Colonic mucosa (tissue), 4 donors: ENCODE data around the gene EPN1. TPM values are rescaled to one million over a fixed set of nuclear protein-coding genes. Genes with fewer than 3 reads are reported as not detected.
A peak's percentile ranks its signal among the peaks of the same experiment; 100 is the strongest.

Experiments
- DNase-seq: peaks from one replicate; pipeline ENCODE4 v3.0.0-alpha.2; 2020
- H3K27ac ChIP-seq: fragments of 200-600 bp; one replicate; pipeline ENCODE4 v1.8.0; 2021
- H3K27me3 ChIP-seq: fragments of 200-600 bp; one replicate; pipeline ENCODE4 v1.8.0; 2021
- H3K36me3 ChIP-seq: fragments of 200-600 bp; one replicate; pipeline ENCODE4 v1.8.0; 2021
- H3K4me1 ChIP-seq: fragments of 200-600 bp; one replicate; pipeline ENCODE4 v1.8.0; 2021; ENCODE audit warnings: mild to moderate bottlenecking
- H3K4me3 ChIP-seq: fragments of 200-600 bp; one replicate; pipeline ENCODE4 v1.8.0; 2021
- H3K9ac ChIP-seq, 2 donors: one replicate each; pipeline ENCODE4 v1.7.0; 2013; ENCODE audit warnings: control low read depth in 2 of 2, low read depth in 2 of 2, low read length in 2 of 2
- H3K9me3 ChIP-seq: fragments of 200-600 bp; one replicate; pipeline ENCODE4 v1.8.0; 2021
- CTCF ChIP-seq: fragments of 200-600 bp; IDR thresholded peaks from one replicate; pipeline ENCODE4 v1.8.0; 2022; ENCODE audit warnings: antibody characterized with exemption, mild to moderate bottlenecking
- intact Hi-C: fragments of 100-400 bp; cut with DNase I; formaldehyde crosslinking; loops from one replicate; pipeline ENCODE4 v1.14.1; 2022
- total RNA-seq, 2 donors: library from RNA; stranded (reverse); fragmentation: NEBNext Ultra II Directional in 1 of 2; extraction: Animal tissue kit (Norgen Biotek cat#: 25700) in 1 of 2; gene quantifications; one replicate each; pipeline ENCODE4 v1.2.1, GENCODE V29; 2021
- donor health status: healthy.
- donor health status: DM: no; HTN: no; CAD: no.
- donor health status: DM: no; HTN: no; CAD: no.

The EPN1 gene
- total RNA-seq, 2 donors from 2014 or later = 257 to 259 TPM

- peak overlapping the region; percentile 6 for H3K4me3 ChIP-seq
- intact Hi-C loops = no loop called here
- no peak for TF ChIP-seq CTCF
- H3K9ac ChIP-seq = peak overlapping the region in 1 of 2 donors; percentile 99
- no peaks in the 10 kb centered on the region for H3K36me3 ChIP-seq
- H3K27ac ChIP-seq = peak overlapping the region; percentile 66
- H3K4me1 ChIP-seq = peaks cover 29% of the 10 kb centered on the region
- DNase-seq = no peak
- H3K27me3 ChIP-seq = no peaks in the 10 kb centered on the region
- H3K9me3 ChIP-seq = no peaks in the 10 kb centered on the region
These were observed 2.6 kb downstream of the EPN1 start for GRCh38 chr19:55677572-55678028.

- Histone ChIP-seq H3K4me1 (peaks cover 29% of the 10 kb centered on the region), H3K27me3 (no peaks in the 10 kb centered on the region), H3K9me3 (no peaks in the 10 kb centered on the region), H3K27ac (peak overlapping the region; percentile 66), H3K4me3 (no peak overlapping the region), H3K36me3 (no peaks in the 10 kb centered on the region), H3K9ac (peak overlapping the region in 1 of 2 donors; percentile 99)
- TF ChIP-seq CTCF = no peak
- intact Hi-C loops = no loop called here
- DNase-seq = no peak
These were observed 3.2 kb downstream of the EPN1 start for GRCh38 chr19:55678121-55678671.

DNA sequence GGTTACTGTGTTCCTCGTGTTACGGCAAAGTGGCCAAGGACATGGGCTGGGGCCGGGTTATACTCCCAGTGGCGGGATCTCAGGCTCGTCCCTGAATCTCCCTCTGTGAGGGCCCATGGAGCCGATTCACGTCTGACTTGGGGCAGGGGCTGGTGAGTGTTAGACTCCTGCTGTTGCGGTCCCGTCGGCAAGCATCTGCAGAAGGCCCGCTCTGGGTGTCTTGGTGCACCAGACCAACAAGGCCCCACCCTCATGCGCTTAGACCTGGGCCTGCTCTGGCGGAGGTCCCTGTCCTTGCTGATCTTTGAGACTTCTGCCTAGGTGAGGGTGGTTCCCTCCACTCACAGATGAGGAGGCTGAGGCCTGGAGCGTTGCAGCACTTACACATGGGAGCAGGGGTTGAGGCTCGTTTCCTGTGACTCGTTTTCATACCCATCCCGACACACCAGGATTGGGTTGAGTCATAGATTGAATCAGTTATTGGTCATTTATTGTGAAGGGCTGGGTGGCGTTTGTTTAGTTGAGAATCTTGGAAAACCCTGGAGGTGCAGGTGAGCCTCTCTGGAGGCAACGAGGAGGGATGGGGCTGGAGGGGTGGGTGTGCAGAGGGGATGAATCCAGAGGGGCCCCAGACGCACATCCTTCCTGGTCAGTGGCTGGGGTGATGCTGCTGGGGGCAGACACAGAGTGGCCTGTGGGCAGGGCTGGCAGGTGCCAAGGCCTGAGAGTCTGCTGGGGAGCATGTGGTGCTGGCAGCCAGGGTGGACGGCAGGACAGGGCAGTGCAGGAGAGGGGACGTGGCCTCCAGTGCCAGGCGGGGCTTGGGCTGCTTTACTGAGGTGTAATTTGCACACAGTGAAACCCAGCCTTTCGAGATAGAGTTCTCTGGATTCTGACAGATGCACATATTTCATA lies 4.6 kb downstream of the EPN1 start:
- H3K4me3 ChIP-seq = no peak overlapping the region
- no peaks in the 10 kb centered on the region for H3K36me3 ChIP-seq
- no peak for DNase-seq
- peaks cover 31% of the 10 kb centered on the region for H3K4me1 ChIP-seq
- H3K9me3 ChIP-seq = no peaks in the 10 kb centered on the region
- H3K9ac ChIP-seq = no peak overlapping the region
- intact Hi-C loops = no loop called here
- H3K27me3 ChIP-seq = no peaks in the 10 kb centered on the region
- TF ChIP-seq CTCF = no peak
- H3K27ac ChIP-seq = no peak overlapping the region

DNA sequence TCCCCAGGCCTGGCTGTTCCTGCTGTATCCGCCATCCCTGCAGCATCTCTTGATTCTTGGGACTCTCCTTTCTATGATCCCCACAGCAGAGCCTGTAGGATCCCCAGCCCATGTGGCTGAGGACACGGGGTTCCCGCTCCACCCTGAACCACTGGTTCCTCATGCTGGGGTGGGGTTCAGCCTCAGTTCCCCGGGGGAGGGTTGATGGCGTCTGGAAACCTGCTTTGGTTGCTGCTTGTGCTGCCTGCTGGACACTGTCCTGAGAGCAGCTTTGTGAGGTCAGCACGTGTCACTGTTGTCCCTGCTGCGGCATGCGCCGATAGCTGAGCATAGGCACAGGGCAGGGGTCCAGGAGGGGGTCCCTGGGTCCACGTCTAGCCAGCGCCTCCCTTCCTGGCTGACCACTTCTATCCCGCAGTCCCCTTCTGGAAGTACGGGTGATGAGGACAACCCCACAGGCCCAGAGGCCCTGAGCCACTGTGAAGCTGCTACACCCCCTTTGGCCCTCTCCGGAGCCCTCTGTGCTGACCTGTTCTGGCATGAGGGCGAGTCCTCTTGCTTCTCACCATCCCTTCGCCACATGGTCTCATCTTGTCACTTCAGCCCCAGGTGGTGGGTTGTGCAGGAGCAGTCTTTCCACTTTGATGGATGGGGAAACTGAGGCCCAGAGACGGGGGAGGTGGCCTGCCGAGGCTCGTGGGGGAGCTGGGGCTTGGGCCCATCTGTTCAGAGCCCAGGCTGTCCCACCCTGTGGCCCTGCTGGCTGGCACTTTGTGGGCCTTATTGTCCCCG lies 5.5 kb downstream of the EPN1 start:
- Histone ChIP-seq H3K4me3 (no peak overlapping the region), H3K4me1 (peaks cover 40% of the 10 kb centered on the region), H3K9ac (no peak overlapping the region), H3K36me3 (peaks cover 3% of the 10 kb centered on the region), H3K27me3 (no peaks in the 10 kb centered on the region), H3K27ac (no peak overlapping the region), H3K9me3 (no peaks in the 10 kb centered on the region)
- no peak for TF ChIP-seq CTCF
- intact Hi-C loops = no loop called here
- DNase-seq = no peak
